HG03060 (cell line): Measurements from ENCODE around the gene LIMK2.
"Not testable (repeated sequence)": the region's sequence is repeated elsewhere in the genome, so short reads cannot be mapped to it uniquely, and the experiment has no call there.

Source experiments
- ATAC-seq: cut with Tn5 transposase; IDR thresholded peaks from one replicate; pipeline ENCODE4 v1.9.1; 2021; ENCODE audit warnings: low read depth, moderate number of reproducible peaks; ENCODE audit not compliant: unreplicated experiment

Gene LIMK2

DNA sequence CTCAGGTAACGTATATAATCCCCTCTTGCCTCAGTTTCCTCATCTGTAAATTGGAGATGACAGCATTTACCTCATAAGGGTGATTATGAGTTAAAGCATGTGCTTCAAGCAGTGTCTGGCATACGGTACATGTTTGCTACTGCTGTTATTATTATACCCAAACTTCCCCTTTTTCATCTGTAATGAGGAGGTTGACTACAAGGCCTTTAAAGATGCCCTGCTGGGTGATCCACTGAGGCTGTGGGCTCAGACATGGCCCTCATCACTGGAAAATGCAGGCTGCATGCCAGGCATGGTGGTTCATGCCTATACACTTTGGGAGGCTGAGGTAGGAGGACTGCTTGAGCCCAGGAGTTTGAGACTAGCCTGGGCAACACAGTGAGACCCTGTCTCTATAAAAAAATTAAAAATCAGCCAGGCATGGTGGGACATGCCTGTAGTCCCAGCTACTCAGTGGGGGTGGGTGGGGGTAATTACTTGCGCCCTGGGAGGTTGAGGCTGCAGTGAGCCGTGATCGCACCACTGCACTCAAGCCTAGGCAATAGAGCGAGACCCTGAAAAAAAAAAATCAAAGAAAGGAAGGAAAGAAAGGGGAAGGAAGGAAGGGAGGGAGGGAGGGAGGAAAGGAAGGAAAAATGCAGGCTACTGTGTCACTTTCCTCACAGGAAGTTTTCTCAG lies 75.9 kb downstream of the LIMK2 start:
- no peak for ATAC-seq

DNA sequence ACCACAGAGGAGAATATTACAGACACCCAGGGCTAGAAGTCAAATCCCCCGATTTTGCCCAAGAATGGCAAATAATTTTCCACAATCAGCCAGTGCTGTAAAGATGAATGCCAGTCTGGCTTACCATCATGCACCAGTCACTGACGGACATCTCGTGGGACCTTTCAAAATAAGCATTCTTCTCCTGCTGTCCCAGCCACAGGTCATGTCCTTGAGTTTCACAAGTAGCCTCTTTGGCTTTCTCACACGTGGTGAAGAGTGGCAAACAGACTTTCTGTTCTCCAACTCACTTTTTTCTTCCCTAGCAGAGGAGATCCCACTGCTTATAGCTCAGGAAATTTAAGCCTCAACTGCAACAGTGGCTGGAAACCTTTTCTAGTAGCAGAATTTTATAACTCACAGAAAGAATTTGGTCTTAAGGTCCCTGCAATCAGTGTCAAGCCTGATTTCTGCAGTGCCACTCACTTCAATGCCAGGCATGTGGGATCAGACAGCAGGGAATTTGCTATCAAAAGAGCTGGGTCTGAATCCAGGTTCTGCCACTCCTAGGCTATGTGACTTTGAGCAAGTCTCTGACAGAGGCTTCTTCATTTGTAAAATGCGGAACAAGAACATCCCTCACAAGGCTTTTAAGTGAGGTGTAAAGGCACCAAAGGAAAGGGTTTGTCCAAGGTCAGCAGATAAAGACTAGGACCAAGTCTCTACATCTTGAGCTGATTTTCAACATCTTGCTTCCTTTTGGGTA lies 76.6 kb downstream of the LIMK2 start:
- no peak for ATAC-seq

DNA sequence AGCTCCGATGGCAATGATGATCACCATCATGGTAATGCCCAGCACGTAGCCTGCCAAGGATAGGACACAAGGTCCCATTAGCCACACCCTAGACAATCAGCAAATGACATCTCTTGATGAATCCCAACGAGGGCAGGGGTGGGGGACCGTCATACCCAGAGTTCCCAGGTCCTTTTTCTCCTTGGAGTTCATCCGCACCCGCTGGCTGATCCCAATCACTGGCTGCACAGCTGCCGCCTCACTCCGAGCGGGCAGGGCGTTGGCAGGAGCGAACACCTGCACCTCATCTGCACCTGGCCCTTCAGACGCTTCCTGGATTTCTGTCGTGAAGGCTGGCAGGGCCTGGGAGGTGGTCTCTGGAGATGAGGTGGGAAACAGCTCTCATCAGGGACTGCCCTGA lies 77.2 kb downstream of the LIMK2 start:
- ATAC-seq: no peak

GRCh38 chr22:31290494-31291471 lies 78.7 kb downstream of the LIMK2 start:
- peak; percentile 75 for ATAC-seq

DNA sequence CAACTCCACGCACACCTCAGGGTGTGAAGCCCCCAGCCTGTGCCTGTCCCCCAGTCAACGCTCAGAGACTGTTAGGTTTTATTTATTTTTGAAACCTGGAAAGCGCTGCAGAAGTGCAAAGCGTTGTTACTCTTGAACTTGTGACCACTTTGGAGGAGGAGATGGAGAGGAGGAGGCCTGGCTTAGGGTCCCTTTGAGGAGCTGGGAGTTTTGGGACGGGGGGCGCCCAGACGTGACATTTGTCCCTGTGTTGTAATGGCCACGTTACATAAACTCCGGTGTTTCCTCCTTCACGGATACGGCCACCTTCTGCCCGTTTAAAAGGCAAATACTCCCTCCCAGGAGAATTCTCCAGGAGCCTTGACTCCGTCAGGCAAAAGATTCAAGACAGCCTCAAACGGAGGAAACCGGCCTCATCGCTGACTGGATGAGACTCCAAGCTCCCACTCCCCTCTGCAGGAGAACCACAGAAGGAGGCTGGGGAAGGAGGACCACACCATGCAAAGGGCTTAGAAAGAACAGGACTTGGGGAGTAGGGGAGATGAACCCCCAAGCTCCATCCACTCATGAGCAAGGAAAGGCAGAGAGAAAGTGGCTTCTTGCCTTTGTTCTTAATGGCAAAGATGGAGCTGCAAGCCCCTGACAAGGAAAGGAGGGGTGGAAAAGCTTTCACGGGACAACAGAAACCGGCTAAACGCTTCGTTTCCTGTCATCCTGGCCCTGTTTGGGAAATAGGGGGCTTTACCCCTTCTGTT lies 79.6 kb downstream of the LIMK2 start:
- ATAC-seq: no peak

GRCh38 chr22:31292236-31292989 lies 80.3 kb downstream of the LIMK2 start, which contains the start of gene PIK3IP1:
PIK3IP1 (minus strand) TSS chr22:31292488; CDS start chr22:31292344, 144 bp downstream.
- ATAC-seq: no peak

- ATAC-seq: no peak
These were observed 83.3 kb downstream of the LIMK2 start for GRCh38 chr22:31295360-31295759.

DNA sequence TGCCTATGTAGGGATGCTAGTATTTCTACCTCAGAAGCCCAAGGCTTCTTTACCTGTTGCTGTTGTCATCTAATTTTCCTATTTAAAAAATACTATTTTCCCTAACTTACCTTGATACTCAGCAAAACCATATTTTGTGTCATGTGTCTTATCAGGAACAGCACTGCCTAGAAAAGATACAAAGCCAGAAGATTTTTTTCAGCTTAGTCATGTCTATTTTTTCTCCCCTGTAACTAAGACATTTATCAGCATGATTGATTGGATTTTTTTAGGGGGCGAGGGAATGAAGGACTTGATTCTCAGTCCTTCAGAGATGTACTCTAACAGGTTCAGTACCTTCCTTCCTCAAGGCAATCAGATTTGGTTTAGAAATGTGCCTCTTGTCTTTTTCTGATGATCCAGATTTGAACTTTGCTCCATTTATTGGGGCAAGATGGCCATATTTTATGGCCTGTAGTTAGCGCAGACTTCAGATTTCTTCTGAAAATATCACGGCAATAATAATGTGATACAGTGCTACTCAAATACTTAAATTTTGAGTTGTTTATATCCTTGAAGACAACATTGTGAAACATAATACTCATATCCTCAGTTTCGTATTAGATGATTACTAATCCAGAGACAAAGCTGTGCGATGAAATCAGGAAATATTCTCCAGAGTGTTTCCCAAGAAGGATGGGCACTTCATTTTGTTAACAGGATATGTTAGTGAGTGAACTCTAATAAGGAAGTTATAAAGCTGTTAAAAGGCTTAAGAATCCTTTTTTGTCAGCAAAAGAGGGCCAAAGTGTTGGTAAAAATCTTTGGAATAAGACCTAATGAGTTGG lies 83.9 kb downstream of the LIMK2 start:
- no peak for ATAC-seq

GRCh38 chr22:31300896-31301295 lies 88.8 kb downstream of the LIMK2 start:
- ATAC-seq: no peak

- no peak for ATAC-seq
These were observed 89.9 kb downstream of the LIMK2 start for GRCh38 chr22:31302006-31302405.

DNA sequence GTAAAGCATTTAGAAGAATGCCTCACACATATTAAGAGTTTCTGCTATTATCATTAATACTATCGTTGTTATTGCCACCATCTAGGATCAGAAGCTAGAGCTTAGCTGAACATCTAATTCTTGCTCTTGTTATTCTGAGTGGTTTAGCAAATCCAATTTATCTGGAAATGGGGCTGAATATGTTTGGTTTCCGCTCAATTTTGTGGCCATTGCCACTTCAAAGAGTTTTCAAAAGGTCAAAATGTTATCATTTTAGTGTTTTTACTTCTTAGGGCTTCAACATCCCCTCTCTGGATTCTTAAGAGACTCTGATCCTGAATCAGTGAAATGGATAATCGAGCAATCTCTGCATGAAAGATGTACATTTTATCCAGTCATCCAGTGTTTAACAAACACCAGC lies 90.4 kb downstream of the LIMK2 start:
- ATAC-seq: no peak

- ATAC-seq: no peak
These were observed 93.1 kb downstream of the LIMK2 start for GRCh38 chr22:31305194-31305593.

DNA sequence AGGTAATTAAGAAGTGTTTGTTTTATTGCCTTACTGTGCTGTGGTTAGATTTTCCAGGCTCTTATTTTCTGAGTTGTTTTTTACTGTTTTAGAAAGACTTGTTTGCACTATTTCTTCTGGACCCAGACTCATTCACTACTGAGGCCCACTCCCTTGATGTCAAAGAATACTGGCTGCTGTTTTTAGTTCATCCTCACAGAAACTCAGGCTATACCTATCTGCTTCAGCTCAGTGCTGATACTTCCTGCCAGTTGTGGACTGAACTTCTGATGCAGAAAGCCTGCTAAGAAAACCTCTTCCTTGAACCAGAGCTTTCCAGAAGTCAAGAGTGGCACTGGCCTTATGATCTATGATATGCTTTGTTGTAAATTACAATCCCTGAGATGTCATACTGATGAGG lies 96.1 kb downstream of the LIMK2 start:
- ATAC-seq: no peak

- no peak for ATAC-seq
These were observed 101.5 kb downstream of the LIMK2 start for GRCh38 chr22:31313366-31314147.

GRCh38 chr22:31314220-31314619 lies 102.1 kb downstream of the LIMK2 start:
- not testable (repeated sequence) for ATAC-seq

- ATAC-seq: no peak
These were observed 109.3 kb downstream of the LIMK2 start for GRCh38 chr22:31321421-31321820.

GRCh38 chr22:31323578-31324550 lies 111.8 kb downstream of the LIMK2 start:
- no peak for ATAC-seq
